WTC11 (cell line): Measurements from ENCODE around the gene OR10G8. TPM values are rescaled to one million over a fixed set of nuclear protein-coding genes. Genes with fewer than 3 reads are reported as not detected.

ENCODE experiments used
- ATAC-seq: fragments of 200-7000 bp; cut with Tn5 transposase; 2 replicates; pipeline ENCODE4 v1.10.0; 2021; ENCODE audit warnings: mild to moderate bottlenecking, moderate library complexity
- CTCF ChIA-PET: fragments of 300-600 bp; sonication (Branson Sonifier 250); formaldehyde crosslinking; loops from one replicate; lab custom pipeline; 2021; ENCODE audit warnings: antibody characterized with exemption; lab: Charles Lee
- POLR2A ChIA-PET: fragments of 350-600 bp; sonication (Branson Sonifier 250); formaldehyde crosslinking; loops from one replicate; lab custom pipeline; 2021; ENCODE audit warnings: antibody characterized with exemption; lab: Charles Lee
- DNase-seq: peaks from one replicate; pipeline ENCODE4 v3.0.0; 2021; ENCODE audit warnings: low spot score
- H3K27ac Mint-ChIP-seq: 2 replicates; pipeline ENCODE4 v1.8.0; 2021; ENCODE audit warnings: mixed read lengths
- H3K27me3 Mint-ChIP-seq: 2 replicates; pipeline ENCODE4 v1.8.0; 2021; ENCODE audit warnings: low read depth, mild to moderate bottlenecking, moderate library complexity, mixed read lengths
- H3K36me3 Mint-ChIP-seq: 2 replicates; pipeline ENCODE4 v1.8.0; 2021; ENCODE audit warnings: mixed read lengths
- H3K4me1 Mint-ChIP-seq: 2 replicates; pipeline ENCODE4 v1.8.0; 2022; ENCODE audit warnings: mixed read lengths
- H3K4me3 Mint-ChIP-seq: 2 replicates; pipeline ENCODE4 v1.8.0; 2021; ENCODE audit warnings: mild to moderate bottlenecking, moderate library complexity, mixed read lengths
- H3K9me3 Mint-ChIP-seq: 2 replicates; pipeline ENCODE4 v1.8.0; 2021; ENCODE audit warnings: mixed read lengths
- AR ChIP-seq: fragments of 250-450 bp; sonication (Bioruptor Pico); IDR thresholded peaks from 2 replicates; pipeline ENCODE4 v1.9.0; 2021; ENCODE audit warnings: mild to moderate bottlenecking
- CBFB ChIP-seq: sonication (generic); formaldehyde crosslinking; IDR thresholded peaks from 2 replicates; pipeline ENCODE4 v1.8.1; 2022; ENCODE audit warnings: mild to moderate bottlenecking, low read depth, missing genetic modification reagents
- FOXP1 ChIP-seq: sonication (generic); formaldehyde crosslinking; IDR thresholded peaks from 2 replicates; pipeline ENCODE4 v1.8.0; 2022; ENCODE audit warnings: missing genetic modification reagents, mild to moderate bottlenecking, moderate library complexity, borderline replicate concordance
- GTF2I ChIP-seq: fragments of 250-450 bp; sonication (Bioruptor Pico); conservative IDR thresholded peaks from 2 replicates; pipeline ENCODE4 v1.4.0; 2021; ENCODE audit warnings: mild to moderate bottlenecking
- HMGXB4 ChIP-seq: sonication (generic); formaldehyde crosslinking; IDR thresholded peaks from 2 replicates; pipeline ENCODE4 v1.8.1; 2023; ENCODE audit warnings: mild to moderate bottlenecking, moderate library complexity, missing genetic modification reagents
- JUN ChIP-seq: sonication (generic); formaldehyde crosslinking; IDR thresholded peaks from 2 replicates; pipeline ENCODE4 v1.8.0; 2023; ENCODE audit warnings: mild to moderate bottlenecking, missing genetic modification reagents
- MYBL2 ChIP-seq: sonication (generic); formaldehyde crosslinking; IDR thresholded peaks from 2 replicates; pipeline ENCODE4 v1.8.1; 2023; ENCODE audit warnings: mild to moderate bottlenecking, moderate library complexity, missing genetic modification reagents
- SMAD3 ChIP-seq: sonication (generic); formaldehyde crosslinking; IDR thresholded peaks from 2 replicates; pipeline ENCODE4 v1.8.0; 2022; ENCODE audit warnings: missing genetic modification reagents, mild to moderate bottlenecking, borderline replicate concordance
- SMAD4 ChIP-seq: sonication (generic); formaldehyde crosslinking; IDR thresholded peaks from 2 replicates; pipeline ENCODE4 v1.8.0; 2022; ENCODE audit warnings: mild to moderate bottlenecking, missing genetic modification reagents
- TEAD4 ChIP-seq: sonication (generic); formaldehyde crosslinking; IDR thresholded peaks from 2 replicates; pipeline ENCODE4 v1.8.0; 2022; ENCODE audit warnings: mild to moderate bottlenecking, missing genetic modification reagents
- ZNF232 ChIP-seq: sonication (generic); formaldehyde crosslinking; IDR thresholded peaks from 2 replicates; pipeline ENCODE4 v1.8.0; 2022; ENCODE audit warnings: mild to moderate bottlenecking, missing genetic modification reagents
- ZNF532 ChIP-seq: fragments of 250-450 bp; sonication (Bioruptor Pico); IDR thresholded peaks from 2 replicates; pipeline ENCODE4 v1.9.0; 2021; ENCODE audit warnings: mild to moderate bottlenecking, borderline replicate concordance
- ZSCAN18 ChIP-seq: fragments of 250-450 bp; sonication (Bioruptor Pico); IDR thresholded peaks from 2 replicates; pipeline ENCODE4 v2.1.2; 2022; ENCODE audit warnings: mild to moderate bottlenecking, moderate library complexity
- total RNA-seq: library from RNA; stranded (reverse); gene quantifications from 3 replicates; pipeline ENCODE4 v1.2.3, GENCODE V29; 2021
- TF ChIP-seq, protein P1 (sequence below): sonication (generic); formaldehyde crosslinking; IDR thresholded peaks from 2 replicates; pipeline ENCODE4 v1.8.1; 2022; ENCODE audit warnings: mild to moderate bottlenecking, moderate library complexity, missing genetic modification reagents
- TF ChIP-seq, protein P2 (sequence below): sonication (generic); formaldehyde crosslinking; IDR thresholded peaks from 2 replicates; pipeline ENCODE4 v1.8.0; 2022; ENCODE audit warnings: mild to moderate bottlenecking, missing genetic modification reagents
- TF ChIP-seq, protein P3 (sequence below): sonication (generic); formaldehyde crosslinking; IDR thresholded peaks from 2 replicates; pipeline ENCODE4 v1.8.0; 2022; ENCODE audit warnings: mild to moderate bottlenecking, missing genetic modification reagents
- TF ChIP-seq, protein P4 (sequence below): sonication (generic); formaldehyde crosslinking; IDR thresholded peaks from 2 replicates; pipeline ENCODE4 v1.8.1; 2022; ENCODE audit warnings: mild to moderate bottlenecking, missing genetic modification reagents, moderate library complexity, borderline replicate concordance

OR10G8 gene
- total RNA-seq, 1 experiment from 2014 or later = not detected

- TF ChIP-seq, protein P1, sequence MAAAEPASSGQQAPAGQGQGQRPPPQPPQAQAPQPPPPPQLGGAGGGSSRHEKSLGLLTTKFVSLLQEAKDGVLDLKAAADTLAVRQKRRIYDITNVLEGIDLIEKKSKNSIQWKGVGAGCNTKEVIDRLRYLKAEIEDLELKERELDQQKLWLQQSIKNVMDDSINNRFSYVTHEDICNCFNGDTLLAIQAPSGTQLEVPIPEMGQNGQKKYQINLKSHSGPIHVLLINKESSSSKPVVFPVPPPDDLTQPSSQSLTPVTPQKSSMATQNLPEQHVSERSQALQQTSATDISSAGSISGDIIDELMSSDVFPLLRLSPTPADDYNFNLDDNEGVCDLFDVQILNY = no peak
- TF ChIP-seq ZSCAN18 (CRISPR knock-in tag) = no peak
- TF ChIP-seq FOXP1 (CRISPR knock-in tag) = no peak
- no peak for TF ChIP-seq HMGXB4 (CRISPR knock-in tag)
- no peak for TF ChIP-seq MYBL2 (CRISPR knock-in tag)
- TF ChIP-seq, protein P2, sequence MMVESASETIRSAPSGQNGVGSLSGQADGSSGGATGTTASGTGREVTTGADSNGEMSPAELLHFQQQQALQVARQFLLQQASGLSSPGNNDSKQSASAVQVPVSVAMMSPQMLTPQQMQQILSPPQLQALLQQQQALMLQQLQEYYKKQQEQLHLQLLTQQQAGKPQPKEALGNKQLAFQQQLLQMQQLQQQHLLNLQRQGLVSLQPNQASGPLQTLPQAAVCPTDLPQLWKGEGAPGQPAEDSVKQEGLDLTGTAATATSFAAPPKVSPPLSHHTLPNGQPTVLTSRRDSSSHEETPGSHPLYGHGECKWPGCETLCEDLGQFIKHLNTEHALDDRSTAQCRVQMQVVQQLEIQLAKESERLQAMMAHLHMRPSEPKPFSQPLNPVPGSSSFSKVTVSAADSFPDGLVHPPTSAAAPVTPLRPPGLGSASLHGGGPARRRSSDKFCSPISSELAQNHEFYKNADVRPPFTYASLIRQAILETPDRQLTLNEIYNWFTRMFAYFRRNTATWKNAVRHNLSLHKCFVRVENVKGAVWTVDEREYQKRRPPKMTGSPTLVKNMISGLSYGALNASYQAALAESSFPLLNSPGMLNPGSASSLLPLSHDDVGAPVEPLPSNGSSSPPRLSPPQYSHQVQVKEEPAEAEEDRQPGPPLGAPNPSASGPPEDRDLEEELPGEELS = no peak
- TF ChIP-seq ZNF232 (CRISPR knock-in tag) = no peak
- TF ChIP-seq SMAD3 (CRISPR knock-in tag) = no peak
- no peak for TF ChIP-seq JUN
- TF ChIP-seq SMAD4 (CRISPR knock-in tag) = no peak
Observed at GRCh38 chr11:124041254-124041653, 14.7 kb downstream of the OR10G8 start, which contains the start of gene OR10G7 (continued).

DNA sequence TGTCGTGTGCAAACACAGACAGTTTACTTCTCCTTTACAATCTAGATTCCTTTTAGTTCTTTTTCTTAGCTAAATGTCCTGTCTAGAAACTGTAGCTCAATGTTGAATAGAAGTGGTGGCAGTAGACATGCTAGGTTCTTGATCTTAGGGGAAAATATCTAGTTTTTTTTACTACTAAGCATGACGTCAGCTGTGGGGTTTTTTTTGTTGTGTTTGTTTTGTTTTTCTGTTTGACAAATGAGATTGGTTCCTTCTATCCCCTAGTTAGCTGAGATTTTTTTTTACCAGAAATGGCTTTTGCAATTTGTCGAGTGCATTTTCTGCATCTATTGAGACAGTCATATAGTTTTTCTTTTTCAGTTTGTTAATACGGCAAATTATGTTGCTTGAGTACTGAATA, 16.8 kb downstream of the OR10G8 start:
- Mint-ChIP-seq H3K36me3 (no peaks in the 10 kb centered on the region), H3K9me3 (no peaks in the 10 kb centered on the region), H3K27me3 (no peaks in the 10 kb centered on the region), H3K4me3 (no peak overlapping the region), H3K4me1 (peaks cover 7% of the 10 kb centered on the region), H3K27ac (no peak overlapping the region)
- CTCF ChIA-PET = no interaction called here
- POLR2A ChIA-PET = no interaction called here
- ATAC-seq (no peak), DNase-seq (no peak)
- TF ChIP-seq, protein P3, sequence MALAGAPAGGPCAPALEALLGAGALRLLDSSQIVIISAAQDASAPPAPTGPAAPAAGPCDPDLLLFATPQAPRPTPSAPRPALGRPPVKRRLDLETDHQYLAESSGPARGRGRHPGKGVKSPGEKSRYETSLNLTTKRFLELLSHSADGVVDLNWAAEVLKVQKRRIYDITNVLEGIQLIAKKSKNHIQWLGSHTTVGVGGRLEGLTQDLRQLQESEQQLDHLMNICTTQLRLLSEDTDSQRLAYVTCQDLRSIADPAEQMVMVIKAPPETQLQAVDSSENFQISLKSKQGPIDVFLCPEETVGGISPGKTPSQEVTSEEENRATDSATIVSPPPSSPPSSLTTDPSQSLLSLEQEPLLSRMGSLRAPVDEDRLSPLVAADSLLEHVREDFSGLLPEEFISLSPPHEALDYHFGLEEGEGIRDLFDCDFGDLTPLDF = no peak

GRCh38 chr11:124050748-124051147, 24.1 kb downstream of the OR10G8 start:
- ChIA-PET POLR2A (no interaction called here), CTCF (no interaction called here)
- no peak for ATAC-seq
- TF ChIP-seq SMAD3 (CRISPR knock-in tag) (no peak), TEAD4 (CRISPR knock-in tag) (no peak), CBFB (CRISPR knock-in tag) (no peak), ZNF532 (CRISPR knock-in tag) (no peak), AR (CRISPR knock-in tag) (no peak), GTF2I (no peak)
- TF ChIP-seq, protein P4, sequence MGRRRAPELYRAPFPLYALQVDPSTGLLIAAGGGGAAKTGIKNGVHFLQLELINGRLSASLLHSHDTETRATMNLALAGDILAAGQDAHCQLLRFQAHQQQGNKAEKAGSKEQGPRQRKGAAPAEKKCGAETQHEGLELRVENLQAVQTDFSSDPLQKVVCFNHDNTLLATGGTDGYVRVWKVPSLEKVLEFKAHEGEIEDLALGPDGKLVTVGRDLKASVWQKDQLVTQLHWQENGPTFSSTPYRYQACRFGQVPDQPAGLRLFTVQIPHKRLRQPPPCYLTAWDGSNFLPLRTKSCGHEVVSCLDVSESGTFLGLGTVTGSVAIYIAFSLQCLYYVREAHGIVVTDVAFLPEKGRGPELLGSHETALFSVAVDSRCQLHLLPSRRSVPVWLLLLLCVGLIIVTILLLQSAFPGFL (CRISPR knock-in tag) = no peak

More at GRCh38 chr11:124050748-124051147, 24.1 kb downstream of the OR10G8 start:
- Mint-ChIP-seq H3K4me1 (no peaks in the 10 kb centered on the region), H3K27ac (no peak overlapping the region), H3K9me3 (peaks cover 3% of the 10 kb centered on the region; the same call in 1 of the 2 replicates), H3K4me3 (no peak overlapping the region), H3K36me3 (no peaks in the 10 kb centered on the region), H3K27me3 (no peaks in the 10 kb centered on the region)
- DNase-seq = no peak
